ENCODE data around the gene UNC5A. TPM values are rescaled to one million over a fixed set of nuclear protein-coding genes. Genes with fewer than 3 reads are reported as not detected.

The UNC5A gene
- total and polyA plus RNA-seq, 11 donors, result 0.09 to 0.43 (median 0.20) TPM; not detected in 7

DNA sequence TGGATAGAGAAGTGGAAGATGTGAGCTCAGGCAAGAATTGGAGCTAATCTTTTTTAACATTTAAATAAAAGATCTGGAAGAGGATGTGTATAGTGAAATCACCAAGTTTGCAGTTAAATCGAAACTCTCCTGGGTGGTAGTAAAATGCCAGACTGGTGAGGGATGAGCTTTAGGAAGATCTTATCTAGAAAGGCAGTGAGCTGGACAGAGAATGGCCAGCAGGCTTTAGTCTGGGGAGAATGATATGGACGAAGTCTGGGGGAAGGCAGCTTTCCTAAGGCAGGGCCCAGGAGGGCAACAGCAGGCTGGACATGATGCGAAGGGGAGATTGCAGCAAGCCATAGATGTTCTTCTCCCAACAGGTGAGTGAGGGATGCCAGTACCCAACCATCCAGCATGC is 25.6 kb downstream of the UNC5A start:
- H3K9me3 ChIP-seq, result no peaks in the 10 kb centered on the region
- DNase-seq, result no peak
- no peaks in the 10 kb centered on the region for H3K36me3 ChIP-seq
- intact Hi-C loops (cut with DNase I), result loop anchor here in 1 of 10 donors (10.0 kb wide), 1 partner anchor 171 kb away; no protein-coding TSS in a partner anchor
- TF ChIP-seq POLR2A (IDR thresholded peaks at IDR 0.05), result no peak
- TF ChIP-seq, protein P1, sequence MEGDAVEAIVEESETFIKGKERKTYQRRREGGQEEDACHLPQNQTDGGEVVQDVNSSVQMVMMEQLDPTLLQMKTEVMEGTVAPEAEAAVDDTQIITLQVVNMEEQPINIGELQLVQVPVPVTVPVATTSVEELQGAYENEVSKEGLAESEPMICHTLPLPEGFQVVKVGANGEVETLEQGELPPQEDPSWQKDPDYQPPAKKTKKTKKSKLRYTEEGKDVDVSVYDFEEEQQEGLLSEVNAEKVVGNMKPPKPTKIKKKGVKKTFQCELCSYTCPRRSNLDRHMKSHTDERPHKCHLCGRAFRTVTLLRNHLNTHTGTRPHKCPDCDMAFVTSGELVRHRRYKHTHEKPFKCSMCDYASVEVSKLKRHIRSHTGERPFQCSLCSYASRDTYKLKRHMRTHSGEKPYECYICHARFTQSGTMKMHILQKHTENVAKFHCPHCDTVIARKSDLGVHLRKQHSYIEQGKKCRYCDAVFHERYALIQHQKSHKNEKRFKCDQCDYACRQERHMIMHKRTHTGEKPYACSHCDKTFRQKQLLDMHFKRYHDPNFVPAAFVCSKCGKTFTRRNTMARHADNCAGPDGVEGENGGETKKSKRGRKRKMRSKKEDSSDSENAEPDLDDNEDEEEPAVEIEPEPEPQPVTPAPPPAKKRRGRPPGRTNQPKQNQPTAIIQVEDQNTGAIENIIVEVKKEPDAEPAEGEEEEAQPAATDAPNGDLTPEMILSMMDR (IDR thresholded peaks at IDR 0.05), result no peak
- H3K27me3 ChIP-seq, result peaks cover 0 to 44% (median 13%) of the 10 kb centered on the region in 9 donors
- H3K4me1 ChIP-seq, result no peaks in the 10 kb centered on the region
- H3K27ac ChIP-seq, result no peak overlapping the region
- H3K4me3 ChIP-seq, result no peak overlapping the region
- WGBS, 4 donors, result 48 to 60% (median 56%) methylated on average over 3 of the region's 3 CpGs
- ATAC-seq, result no peak

DNA sequence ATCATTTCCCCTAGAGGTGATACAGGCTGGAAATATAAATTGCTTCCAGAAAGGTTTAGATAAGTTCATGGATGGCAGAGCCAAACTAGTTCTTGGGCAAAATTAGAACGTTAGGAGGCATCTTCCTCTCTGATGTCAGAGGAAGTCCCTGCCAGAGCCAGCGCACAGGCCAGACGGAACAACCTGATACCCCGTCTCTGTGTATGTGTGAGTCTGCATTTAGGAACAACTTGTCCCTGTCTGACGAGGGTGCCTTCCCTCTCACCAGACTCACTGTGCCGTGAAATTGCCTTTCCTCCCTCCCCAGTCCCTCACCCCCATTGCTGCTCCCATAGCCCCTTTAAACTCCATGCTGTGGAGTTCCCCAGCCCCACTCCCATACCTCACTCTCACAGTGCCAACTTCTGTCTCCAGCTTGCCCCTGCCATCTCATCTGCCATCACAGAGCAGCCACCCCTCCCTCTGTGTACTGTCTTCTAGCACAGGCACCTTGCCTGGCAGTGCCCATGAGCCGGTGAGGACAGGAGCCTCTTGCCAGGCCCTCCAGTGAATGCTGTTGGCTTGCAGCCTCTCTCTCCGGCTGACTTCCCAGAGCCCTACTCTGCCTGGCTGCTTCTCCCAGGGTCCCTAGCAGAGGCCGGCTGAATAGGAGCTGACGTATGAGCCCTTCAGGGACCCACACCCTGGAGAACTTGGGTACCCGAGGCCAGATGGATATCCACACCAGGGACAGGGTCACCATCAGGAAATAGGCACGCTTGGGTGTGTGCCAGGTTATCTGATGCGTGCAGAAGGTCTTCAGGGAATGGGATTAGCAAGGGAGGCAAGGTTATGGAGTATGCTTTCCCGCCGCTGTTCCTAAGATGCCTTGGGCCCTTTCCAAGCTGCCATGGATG is 26.7 kb downstream of the UNC5A start:
- DNase-seq, result no peak
- no peak for ATAC-seq
- intact Hi-C loops (cut with DNase I), result loop anchor here in 1 of 10 donors (10.0 kb wide), 1 partner anchor 172 kb away; no protein-coding TSS in a partner anchor
- TF ChIP-seq POLR2A (IDR thresholded peaks at IDR 0.05), result no peak
- TF ChIP-seq, protein P1 (IDR thresholded peaks at IDR 0.05), result no peak
- H3K9me3 ChIP-seq, result no peaks in the 10 kb centered on the region
- H3K27me3 ChIP-seq, result peaks cover 0 to 46% (median 14%) of the 10 kb centered on the region in 9 donors
- no peak overlapping the region for H3K4me3 ChIP-seq
- H3K36me3 ChIP-seq, result no peaks in the 10 kb centered on the region
- H3K27ac ChIP-seq, result no peak overlapping the region
- H3K4me1 ChIP-seq, result no peaks in the 10 kb centered on the region
- 60 to 72% (median 64%) methylated on average over 13 to 15 of the region's 15 CpGs for WGBS, 4 donors

DNA sequence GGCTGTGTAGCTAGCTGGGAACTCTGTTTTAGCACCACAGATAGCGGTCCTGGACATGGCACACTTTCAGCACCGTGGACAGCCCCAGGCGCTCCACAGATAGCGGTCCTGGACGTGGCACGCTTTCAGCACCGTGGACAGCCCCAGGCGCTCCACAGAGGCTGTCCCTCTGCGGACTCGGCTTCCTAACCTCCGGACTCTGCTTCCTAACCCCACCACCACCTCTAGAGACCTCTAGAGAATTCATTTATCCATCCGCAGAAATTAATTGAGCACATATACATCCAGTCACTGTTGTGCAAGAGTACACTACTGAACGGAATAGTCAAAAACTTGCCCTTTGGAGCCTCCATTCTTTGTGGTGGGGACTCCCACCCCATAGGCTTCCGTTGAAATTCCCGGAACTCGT is 27.4 kb downstream of the UNC5A start:
- intact Hi-C loops (cut with DNase I), result loop anchor here in 1 of 10 donors (10.0 kb wide), 1 partner anchor 173 kb away; no protein-coding TSS in a partner anchor
- no peak overlapping the region for H3K27ac ChIP-seq
- no peaks in the 10 kb centered on the region for H3K4me1 ChIP-seq
- no peaks in the 10 kb centered on the region for H3K36me3 ChIP-seq
- H3K4me3 ChIP-seq, result no peak overlapping the region
- H3K27me3 ChIP-seq, result peaks cover 0 to 46% (median 11%) of the 10 kb centered on the region in 9 donors
- no peaks in the 10 kb centered on the region for H3K9me3 ChIP-seq
- 16 to 24% (median 19%) methylated on average over 12 to 16 of the region's 16 CpGs for WGBS, 4 donors
- TF ChIP-seq, protein P1 (IDR thresholded peaks at IDR 0.05), result no peak
- TF ChIP-seq POLR2A (IDR thresholded peaks at IDR 0.05), result no peak
- ATAC-seq, result peak; percentile 80 to 98 (median 96)
- DNase-seq, result peak; percentile 87 to 94 (median 93)

DNA sequence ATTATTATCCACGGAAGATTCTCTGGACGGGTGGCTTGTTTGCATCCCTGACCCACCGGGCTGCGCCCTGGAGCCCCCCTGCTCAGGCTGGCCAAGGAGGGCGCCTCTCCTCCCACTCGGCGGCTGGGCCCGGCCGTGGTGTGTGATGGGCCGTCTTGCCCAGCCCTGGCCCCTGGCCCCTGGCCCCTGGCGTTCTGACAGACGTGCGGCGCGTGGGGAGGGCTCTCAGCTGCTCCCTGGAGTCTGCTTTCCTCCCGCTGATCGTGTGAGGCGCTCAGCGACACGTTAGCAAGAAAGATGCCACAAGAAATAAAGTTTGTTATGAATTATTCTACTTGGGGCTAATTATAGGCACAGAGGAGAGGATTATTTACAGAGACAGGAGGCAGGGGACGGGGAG is 33.3 kb downstream of the UNC5A start:
- WGBS, 4 donors, result 50 to 55% (median 53%) methylated on average over 19 to 21 of the region's 21 CpGs
- no peak overlapping the region for H3K4me3 ChIP-seq
- no peaks in the 10 kb centered on the region for H3K4me1 ChIP-seq
- H3K27ac ChIP-seq, result no peak overlapping the region
- peaks cover 0 to 79% (median 30%) of the 10 kb centered on the region in 9 donors for H3K27me3 ChIP-seq
- intact Hi-C loops (cut with DNase I), result no loop called here
- no peak for TF ChIP-seq POLR2A (IDR thresholded peaks at IDR 0.05)
- TF ChIP-seq, protein P1 (IDR thresholded peaks at IDR 0.05), result no peak
- H3K36me3 ChIP-seq, result no peaks in the 10 kb centered on the region
- DNase-seq, result no peak
- ATAC-seq, result no peak
- H3K9me3 ChIP-seq, result no peaks in the 10 kb centered on the region

Measured in heart left ventricle (tissue), 16 donors.